Measurements from ENCODE around the gene MYO10. TPM values are rescaled to one million over a fixed set of nuclear protein-coding genes. Genes with fewer than 3 reads are reported as not detected.

MYO10 gene
- total RNA-seq, 1 donor from 2014 or later = 80.2 TPM

DNA sequence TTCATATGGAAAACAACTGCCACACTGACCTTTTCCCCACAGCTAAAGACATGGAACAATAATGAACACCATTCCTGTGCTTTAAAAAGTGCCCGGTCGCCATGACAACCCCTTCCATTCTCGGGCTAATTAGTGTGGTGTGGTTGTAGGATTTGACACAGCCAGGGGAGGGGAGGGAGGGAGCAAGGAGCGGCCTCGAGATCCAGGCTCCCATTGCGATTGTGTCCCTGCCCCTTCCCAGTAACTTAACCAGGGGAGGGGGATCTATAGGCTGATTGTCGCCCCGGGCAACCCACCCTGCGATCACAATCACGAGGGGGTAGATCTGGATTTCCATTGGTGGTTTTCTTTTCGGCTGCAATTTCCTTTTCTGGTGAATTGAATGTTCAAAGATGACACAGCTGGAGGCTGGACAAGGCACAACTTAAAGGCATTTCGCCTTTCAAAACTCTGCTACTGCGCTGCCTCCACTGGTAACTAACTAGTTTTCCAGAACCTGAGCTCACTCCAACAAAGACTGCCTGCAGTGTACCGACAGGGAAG lies 222.6 kb downstream of the MYO10 start:
- TF ChIP-seq, protein P1, sequence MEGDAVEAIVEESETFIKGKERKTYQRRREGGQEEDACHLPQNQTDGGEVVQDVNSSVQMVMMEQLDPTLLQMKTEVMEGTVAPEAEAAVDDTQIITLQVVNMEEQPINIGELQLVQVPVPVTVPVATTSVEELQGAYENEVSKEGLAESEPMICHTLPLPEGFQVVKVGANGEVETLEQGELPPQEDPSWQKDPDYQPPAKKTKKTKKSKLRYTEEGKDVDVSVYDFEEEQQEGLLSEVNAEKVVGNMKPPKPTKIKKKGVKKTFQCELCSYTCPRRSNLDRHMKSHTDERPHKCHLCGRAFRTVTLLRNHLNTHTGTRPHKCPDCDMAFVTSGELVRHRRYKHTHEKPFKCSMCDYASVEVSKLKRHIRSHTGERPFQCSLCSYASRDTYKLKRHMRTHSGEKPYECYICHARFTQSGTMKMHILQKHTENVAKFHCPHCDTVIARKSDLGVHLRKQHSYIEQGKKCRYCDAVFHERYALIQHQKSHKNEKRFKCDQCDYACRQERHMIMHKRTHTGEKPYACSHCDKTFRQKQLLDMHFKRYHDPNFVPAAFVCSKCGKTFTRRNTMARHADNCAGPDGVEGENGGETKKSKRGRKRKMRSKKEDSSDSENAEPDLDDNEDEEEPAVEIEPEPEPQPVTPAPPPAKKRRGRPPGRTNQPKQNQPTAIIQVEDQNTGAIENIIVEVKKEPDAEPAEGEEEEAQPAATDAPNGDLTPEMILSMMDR (IDR thresholded peaks at IDR 0.05; ENCODE audit: insufficient read depth, low read depth, low read length) = no peak
- TF ChIP-seq EZH2 (IDR thresholded peaks at IDR 0.05; ENCODE audit: insufficient read depth, low read length) = no peak
- peak overlapping the region; percentile 48 for H3K9ac ChIP-seq (ENCODE audit: low read length)
- H3K4me3 ChIP-seq (ENCODE audit: insufficient read depth, low read depth, low read length) = peak overlapping the region; percentile 25
- H3K9me3 ChIP-seq (ENCODE audit: insufficient read depth, low read depth, low read length) = no peaks in the 10 kb centered on the region
- Mint-ChIP-seq H3K4me3 (ENCODE audit: unreplicated experiment) (peak overlapping the region; percentile 71), H3K4me1 (ENCODE audit: low read depth, unreplicated experiment) (peaks cover 8% of the 10 kb centered on the region), H3K36me3 (ENCODE audit: low read depth, unreplicated experiment) (peaks cover 14% of the 10 kb centered on the region), H3K9me3 (ENCODE audit: unreplicated experiment) (no peaks in the 10 kb centered on the region), H3K27me3 (ENCODE audit: low read depth, unreplicated experiment) (no peaks in the 10 kb centered on the region), H3K27ac (ENCODE audit: unreplicated experiment) (no peak overlapping the region)
- H3K4me2 ChIP-seq (ENCODE audit: low read length) = peak overlapping the region; percentile 79
- no peak overlapping the region for H3K27ac ChIP-seq (ENCODE audit: low read depth, low read length)
- H3K79me2 ChIP-seq (ENCODE audit: insufficient read depth, low read length) = peaks cover 27% of the 10 kb centered on the region
- FAIRE-seq = no peak
- peaks cover 24% of the 10 kb centered on the region for H3K36me3 ChIP-seq (ENCODE audit: insufficient read depth, low read length)
- H2AFZ ChIP-seq (ENCODE audit: low read depth, low read length) = peak overlapping the region; percentile 32
- H3K4me1 ChIP-seq (ENCODE audit: insufficient read depth, low read length) = peaks cover 10% of the 10 kb centered on the region
- peak; percentile 60 for DNase-seq (ENCODE audit: low read depth)
- H4K20me1 ChIP-seq (ENCODE audit: insufficient read depth, low read length) = peaks cover 30% of the 10 kb centered on the region
- H3K27me3 ChIP-seq (ENCODE audit: insufficient read depth, low read length) = no peaks in the 10 kb centered on the region

- H3K36me3 ChIP-seq (ENCODE audit: insufficient read depth, low read length) = peaks cover 30% of the 10 kb centered on the region
- Mint-ChIP-seq H3K9me3 (ENCODE audit: unreplicated experiment) (no peaks in the 10 kb centered on the region), H3K4me3 (ENCODE audit: unreplicated experiment) (peak overlapping the region; percentile 71), H3K27ac (ENCODE audit: unreplicated experiment) (no peak overlapping the region), H3K27me3 (ENCODE audit: low read depth, unreplicated experiment) (no peaks in the 10 kb centered on the region), H3K4me1 (ENCODE audit: low read depth, unreplicated experiment) (peaks cover 13% of the 10 kb centered on the region), H3K36me3 (ENCODE audit: low read depth, unreplicated experiment) (peaks cover 17% of the 10 kb centered on the region)
- H3K27me3 ChIP-seq (ENCODE audit: insufficient read depth, low read length) = no peaks in the 10 kb centered on the region
- H2AFZ ChIP-seq (ENCODE audit: low read depth, low read length) = no peak overlapping the region
- no peak for DNase-seq (ENCODE audit: low read depth)
- H3K4me2 ChIP-seq (ENCODE audit: low read length) = no peak overlapping the region
- H3K27ac ChIP-seq (ENCODE audit: low read depth, low read length) = no peak overlapping the region
- H3K9me3 ChIP-seq (ENCODE audit: insufficient read depth, low read depth, low read length) = no peaks in the 10 kb centered on the region
- peaks cover 10% of the 10 kb centered on the region for H3K4me1 ChIP-seq (ENCODE audit: insufficient read depth, low read length)
- FAIRE-seq = no peak
- H4K20me1 ChIP-seq (ENCODE audit: insufficient read depth, low read length) = peaks cover 39% of the 10 kb centered on the region
- no peak overlapping the region for H3K9ac ChIP-seq (ENCODE audit: low read length)
- H3K79me2 ChIP-seq (ENCODE audit: insufficient read depth, low read length) = peaks cover 27% of the 10 kb centered on the region
- TF ChIP-seq EZH2 (IDR thresholded peaks at IDR 0.05; ENCODE audit: insufficient read depth, low read length) = no peak
- TF ChIP-seq, protein P1 (IDR thresholded peaks at IDR 0.05; ENCODE audit: insufficient read depth, low read depth, low read length) = no peak
- H3K4me3 ChIP-seq (ENCODE audit: insufficient read depth, low read depth, low read length) = no peak overlapping the region
Measured at GRCh38 chr5:16712620-16713019, 223.5 kb downstream of the MYO10 start.

GRCh38 chr5:16712178-16712577 lies 223.9 kb downstream of the MYO10 start:
- no peak overlapping the region for H3K4me3 ChIP-seq (ENCODE audit: insufficient read depth, low read depth, low read length)
- Mint-ChIP-seq H3K27me3 (ENCODE audit: low read depth, unreplicated experiment) (no peaks in the 10 kb centered on the region), H3K36me3 (ENCODE audit: low read depth, unreplicated experiment) (peaks cover 20% of the 10 kb centered on the region), H3K4me3 (ENCODE audit: unreplicated experiment) (no peak overlapping the region), H3K27ac (ENCODE audit: unreplicated experiment) (no peak overlapping the region), H3K9me3 (ENCODE audit: unreplicated experiment) (no peaks in the 10 kb centered on the region), H3K4me1 (ENCODE audit: low read depth, unreplicated experiment) (peaks cover 13% of the 10 kb centered on the region)
- H3K4me1 ChIP-seq (ENCODE audit: insufficient read depth, low read length) = peaks cover 10% of the 10 kb centered on the region
- no peak overlapping the region for H3K27ac ChIP-seq (ENCODE audit: low read depth, low read length)
- no peak for TF ChIP-seq EZH2 (IDR thresholded peaks at IDR 0.05; ENCODE audit: insufficient read depth, low read length)
- TF ChIP-seq, protein P1 (IDR thresholded peaks at IDR 0.05; ENCODE audit: insufficient read depth, low read depth, low read length) = no peak
- H2AFZ ChIP-seq (ENCODE audit: low read depth, low read length) = no peak overlapping the region
- DNase-seq (ENCODE audit: low read depth) (no peak), FAIRE-seq (no peak)
- peaks cover 24% of the 10 kb centered on the region for H3K79me2 ChIP-seq (ENCODE audit: insufficient read depth, low read length)
- no peak overlapping the region for H3K4me2 ChIP-seq (ENCODE audit: low read length)
- H4K20me1 ChIP-seq (ENCODE audit: insufficient read depth, low read length) = peaks cover 43% of the 10 kb centered on the region
- H3K36me3 ChIP-seq (ENCODE audit: insufficient read depth, low read length) = peaks cover 35% of the 10 kb centered on the region
- H3K27me3 ChIP-seq (ENCODE audit: insufficient read depth, low read length) = no peaks in the 10 kb centered on the region
- H3K9me3 ChIP-seq (ENCODE audit: insufficient read depth, low read depth, low read length) = no peaks in the 10 kb centered on the region
- no peak overlapping the region for H3K9ac ChIP-seq (ENCODE audit: low read length)
